ENCODE measurements around the gene SH3RF3.
A peak's percentile ranks its signal among the peaks of the same experiment; 100 is the strongest.

SH3RF3 gene

DNA sequence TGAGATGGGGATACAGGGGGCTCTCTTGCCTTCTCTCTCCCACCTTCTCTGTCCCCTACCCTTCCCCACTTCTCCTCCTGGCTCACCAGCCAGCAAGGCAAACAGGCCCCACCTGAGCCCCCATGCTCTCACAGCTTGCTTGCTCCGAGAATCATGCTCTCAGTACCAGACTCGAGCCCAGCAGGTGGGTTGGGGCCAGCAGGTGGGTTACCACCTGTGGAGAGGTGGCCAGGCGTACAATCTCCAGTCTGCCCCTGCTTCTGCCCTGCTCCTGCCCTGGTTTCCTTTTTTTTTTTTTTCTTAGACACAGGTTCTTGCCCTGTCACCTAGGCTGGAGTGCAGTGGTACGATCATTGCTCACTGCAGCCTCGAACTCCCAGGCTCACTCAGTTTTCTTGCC lies 214.5 kb downstream of the SH3RF3 start:
- no peak for DNase-seq
- Mint-ChIP-seq H3K27me3 (ENCODE audit: low read depth, poor library complexity) (peaks cover 9% of the 10 kb centered on the region), H3K36me3 (ENCODE audit: low read depth) (peaks cover 19% of the 10 kb centered on the region), H3K4me3 (no peak overlapping the region), H3K4me1 (peaks cover 47% of the 10 kb centered on the region), H3K27ac (peak overlapping the region; percentile 68), H3K9me3 (peaks cover 20% of the 10 kb centered on the region)
- TF ChIP-seq, protein P1, sequence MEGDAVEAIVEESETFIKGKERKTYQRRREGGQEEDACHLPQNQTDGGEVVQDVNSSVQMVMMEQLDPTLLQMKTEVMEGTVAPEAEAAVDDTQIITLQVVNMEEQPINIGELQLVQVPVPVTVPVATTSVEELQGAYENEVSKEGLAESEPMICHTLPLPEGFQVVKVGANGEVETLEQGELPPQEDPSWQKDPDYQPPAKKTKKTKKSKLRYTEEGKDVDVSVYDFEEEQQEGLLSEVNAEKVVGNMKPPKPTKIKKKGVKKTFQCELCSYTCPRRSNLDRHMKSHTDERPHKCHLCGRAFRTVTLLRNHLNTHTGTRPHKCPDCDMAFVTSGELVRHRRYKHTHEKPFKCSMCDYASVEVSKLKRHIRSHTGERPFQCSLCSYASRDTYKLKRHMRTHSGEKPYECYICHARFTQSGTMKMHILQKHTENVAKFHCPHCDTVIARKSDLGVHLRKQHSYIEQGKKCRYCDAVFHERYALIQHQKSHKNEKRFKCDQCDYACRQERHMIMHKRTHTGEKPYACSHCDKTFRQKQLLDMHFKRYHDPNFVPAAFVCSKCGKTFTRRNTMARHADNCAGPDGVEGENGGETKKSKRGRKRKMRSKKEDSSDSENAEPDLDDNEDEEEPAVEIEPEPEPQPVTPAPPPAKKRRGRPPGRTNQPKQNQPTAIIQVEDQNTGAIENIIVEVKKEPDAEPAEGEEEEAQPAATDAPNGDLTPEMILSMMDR (IDR thresholded peaks at IDR 0.05) = no peak

DNA sequence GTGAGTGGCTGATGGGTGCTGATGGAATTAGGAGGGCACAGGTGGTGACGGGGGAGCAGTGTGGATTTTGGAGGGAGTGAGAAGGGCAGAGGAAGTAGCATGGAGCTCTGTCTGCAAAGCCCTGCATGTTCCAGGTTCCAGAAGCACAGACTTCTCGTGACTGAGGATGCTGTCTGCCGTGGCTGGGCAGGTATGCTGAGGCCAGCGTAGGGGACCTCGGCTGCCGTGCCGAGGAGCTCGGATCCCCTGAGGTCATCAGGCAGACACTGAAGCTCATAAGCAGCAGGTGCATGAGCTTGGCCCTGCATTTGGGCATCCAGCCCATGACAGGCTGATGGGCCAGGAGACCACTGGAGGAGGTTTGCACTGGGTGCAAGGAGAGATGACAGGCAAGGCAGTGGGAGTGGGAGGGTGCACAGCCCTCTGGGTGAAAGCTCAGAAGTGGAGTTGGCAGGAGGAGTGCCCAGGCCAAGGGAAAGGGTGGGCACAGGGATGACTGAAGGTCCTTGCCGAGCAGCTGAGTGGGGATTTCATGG lies 215.3 kb downstream of the SH3RF3 start:
- H3K27ac Mint-ChIP-seq = no peak overlapping the region
- DNase-seq = no peak
- TF ChIP-seq, protein P1 (IDR thresholded peaks at IDR 0.05) = no peak
- H3K36me3 Mint-ChIP-seq (ENCODE audit: low read depth) = peaks cover 12% of the 10 kb centered on the region
- H3K27me3 Mint-ChIP-seq (ENCODE audit: low read depth, poor library complexity) = peaks cover 4% of the 10 kb centered on the region
- H3K9me3 Mint-ChIP-seq = peaks cover 13% of the 10 kb centered on the region
- no peak overlapping the region for H3K4me3 Mint-ChIP-seq
- peaks cover 56% of the 10 kb centered on the region for H3K4me1 Mint-ChIP-seq

DNA sequence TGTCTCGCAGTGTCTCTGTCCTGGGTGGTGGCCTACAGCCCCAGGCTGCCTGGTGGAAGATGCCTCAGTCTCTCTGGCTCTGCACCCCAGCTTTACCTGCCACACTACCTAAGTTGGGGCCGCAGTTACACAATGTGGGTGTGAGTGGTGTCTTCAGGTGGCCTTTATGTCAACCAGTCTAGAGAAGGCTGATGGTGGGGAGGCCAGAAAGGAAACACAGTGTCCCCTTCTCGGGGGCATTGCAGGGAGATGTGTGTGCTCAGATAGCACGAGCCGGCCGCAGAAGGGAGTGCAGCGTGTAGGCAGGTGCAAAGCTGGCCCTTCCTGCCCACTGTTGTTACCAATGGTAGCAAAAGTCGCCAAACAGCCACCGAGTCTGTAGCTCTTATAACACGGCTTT lies 216.1 kb downstream of the SH3RF3 start:
- peaks cover 8% of the 10 kb centered on the region for H3K9me3 Mint-ChIP-seq
- H3K36me3 Mint-ChIP-seq (ENCODE audit: low read depth) = peaks cover 7% of the 10 kb centered on the region
- H3K27ac Mint-ChIP-seq = no peak overlapping the region
- no peak overlapping the region for H3K4me3 Mint-ChIP-seq
- TF ChIP-seq, protein P1 (IDR thresholded peaks at IDR 0.05) = no peak
- peaks cover 4% of the 10 kb centered on the region for H3K27me3 Mint-ChIP-seq (ENCODE audit: low read depth, poor library complexity)
- DNase-seq = no peak
- H3K4me1 Mint-ChIP-seq = peaks cover 63% of the 10 kb centered on the region

DNA sequence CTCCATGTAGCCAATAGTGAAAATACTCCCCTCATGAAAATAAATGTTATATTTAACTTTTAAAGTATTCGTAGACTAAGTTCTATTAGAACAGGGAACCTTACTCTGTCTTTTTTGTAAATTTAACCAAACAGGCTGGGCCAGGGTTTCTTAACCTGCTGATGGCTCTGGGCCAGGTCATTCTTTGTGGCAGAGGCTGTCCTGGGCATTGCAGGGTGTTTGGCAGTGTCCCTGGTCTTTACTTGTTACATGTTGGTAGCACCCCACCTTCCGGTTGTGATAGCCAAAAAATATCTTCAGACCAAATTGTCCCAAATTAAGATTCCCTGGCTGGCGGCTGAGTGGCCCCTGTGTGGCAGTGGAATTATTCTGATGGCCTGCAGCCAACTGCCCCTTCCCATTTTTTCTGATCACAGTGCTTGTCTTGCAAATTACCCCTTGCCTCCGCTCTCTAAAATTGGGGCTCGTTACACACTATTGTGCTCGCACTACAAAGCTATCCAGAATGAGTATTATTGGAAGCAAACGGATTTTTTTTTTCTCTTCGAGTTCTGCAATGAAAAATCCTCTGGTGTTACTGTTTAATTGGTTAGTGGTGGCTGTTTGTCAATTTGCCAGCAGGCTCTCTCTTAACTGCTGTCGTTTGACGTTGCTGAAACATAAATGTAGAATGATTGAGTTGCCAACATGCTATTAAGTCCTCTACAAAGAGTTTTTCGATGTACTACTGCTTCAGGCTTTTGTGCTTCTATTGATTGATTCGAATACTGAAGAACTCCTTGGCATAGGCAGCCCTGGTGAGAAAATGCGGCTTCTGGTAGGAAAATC lies 216.9 kb downstream of the SH3RF3 start:
- no peak for DNase-seq
- peaks cover 4% of the 10 kb centered on the region for H3K27me3 Mint-ChIP-seq (ENCODE audit: low read depth, poor library complexity)
- H3K9me3 Mint-ChIP-seq = peaks cover 1% of the 10 kb centered on the region
- H3K4me3 Mint-ChIP-seq = no peak overlapping the region
- TF ChIP-seq, protein P1 (IDR thresholded peaks at IDR 0.05) = no peak
- peaks cover 69% of the 10 kb centered on the region for H3K4me1 Mint-ChIP-seq
- H3K27ac Mint-ChIP-seq = peak overlapping the region; percentile 55
- no peaks in the 10 kb centered on the region for H3K36me3 Mint-ChIP-seq (ENCODE audit: low read depth)

DNA sequence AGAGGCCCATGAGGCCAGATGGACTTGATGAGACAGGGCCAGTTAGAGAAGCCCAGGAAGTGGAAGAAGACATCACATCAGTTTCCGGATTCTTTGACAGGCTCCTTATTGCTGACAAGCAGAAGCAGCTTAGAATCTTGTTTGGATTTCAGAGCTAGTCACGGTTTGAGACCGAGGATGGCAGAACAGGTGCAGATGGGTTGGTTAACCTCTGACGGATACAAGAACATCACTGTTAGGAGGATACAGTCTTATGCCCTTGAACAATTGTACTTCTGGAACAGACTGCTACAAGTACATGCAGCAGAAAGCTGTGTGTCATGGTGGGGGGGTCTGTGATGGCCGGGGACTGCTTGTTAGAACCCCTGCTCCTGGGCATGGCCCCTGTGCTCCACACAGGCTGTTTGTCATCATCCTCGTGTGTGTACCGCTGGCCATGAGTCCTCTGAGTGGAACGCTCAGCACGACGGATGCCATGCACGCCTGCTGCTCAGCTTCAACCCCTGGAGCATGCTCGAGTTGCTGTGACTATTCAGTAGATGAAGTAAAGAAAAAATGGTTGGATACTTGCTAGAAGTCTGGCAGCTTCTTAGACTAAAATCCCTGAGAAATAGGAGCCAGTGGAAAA lies 217.7 kb downstream of the SH3RF3 start:
- Mint-ChIP-seq H3K27ac (no peak overlapping the region), H3K36me3 (ENCODE audit: low read depth) (no peaks in the 10 kb centered on the region), H3K27me3 (ENCODE audit: low read depth, poor library complexity) (peaks cover 4% of the 10 kb centered on the region), H3K4me1 (peaks cover 67% of the 10 kb centered on the region), H3K4me3 (no peak overlapping the region), H3K9me3 (no peaks in the 10 kb centered on the region)
- TF ChIP-seq, protein P1 (IDR thresholded peaks at IDR 0.05) = no peak
- no peak for DNase-seq
